ENCODE measurements around the gene RBM20. TPM values are rescaled to one million over a fixed set of nuclear protein-coding genes. Genes with fewer than 3 reads are reported as not detected.

RBM20 gene
- polyA plus RNA-seq, 2 of the 4 experiments (the other 2 are of a cell fraction): 1.5 to 1.8 TPM

DNA sequence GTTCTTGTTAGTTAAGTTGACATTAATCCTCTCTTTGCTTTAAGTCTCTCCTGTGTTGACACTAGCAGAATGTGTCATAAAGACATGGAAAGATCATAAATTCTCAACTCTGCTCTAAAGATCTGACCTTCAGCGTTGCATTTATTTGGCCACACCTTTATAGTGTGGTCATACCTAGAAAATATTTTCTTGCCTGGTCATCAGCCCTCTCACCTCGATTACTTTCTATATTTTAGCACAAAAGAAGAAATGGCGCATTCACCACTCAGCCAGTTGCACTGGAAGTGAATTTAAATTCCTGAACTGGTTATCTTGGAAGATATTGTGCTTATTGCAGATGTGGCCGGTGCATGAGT lies 130.9 kb downstream of the RBM20 start:
- FAIRE-seq (no peak), ATAC-seq (peak in 1 of 2 experiments; percentile 66; a peak in 3 of 6 replicates), DNase-seq (ENCODE audit: low read depth in 1 of 2, low spot score in 1 of 2) (peak; percentile 28 to 40)
- H3K9me3 ChIP-seq: no peaks in the 10 kb centered on the region
- peak overlapping the region; percentile 52 for H3K4me2 ChIP-seq
- CTCF ChIA-PET: interaction anchor here (0.6 to 1.0 kb wide), 2 partner anchors 13 to 38 kb away, joined by 3 to 4 read pairs; no protein-coding TSS in a partner anchor
- H3K27ac ChIP-seq: peak overlapping the region in 1 of 2 experiments; percentile 42; a peak in 2 of 6 replicates
- POLR2A ChIA-PET: interaction anchor here (0.5 kb wide), 1 partner anchor 413 kb away, joined by 4 read pairs; no protein-coding TSS in a partner anchor
- H3K4me3 ChIP-seq: no peak overlapping the region
- TF ChIP-seq FOXS1 (CRISPR knock-in tag; IDR thresholded peaks at IDR 0.05): no peak
- TF ChIP-seq FOSL2 (IDR thresholded peaks at IDR 0.05): no peak
- peak; percentile 36 for TF ChIP-seq FOSL2 (CRISPR knock-in tag; IDR thresholded peaks at IDR 0.05)
- H3K4me1 ChIP-seq: peaks cover 23% of the 10 kb centered on the region
- WGBS (ENCODE audit: missing lambda C conversion rate): 42% methylated on average over 4 of the region's 4 CpGs

DNA sequence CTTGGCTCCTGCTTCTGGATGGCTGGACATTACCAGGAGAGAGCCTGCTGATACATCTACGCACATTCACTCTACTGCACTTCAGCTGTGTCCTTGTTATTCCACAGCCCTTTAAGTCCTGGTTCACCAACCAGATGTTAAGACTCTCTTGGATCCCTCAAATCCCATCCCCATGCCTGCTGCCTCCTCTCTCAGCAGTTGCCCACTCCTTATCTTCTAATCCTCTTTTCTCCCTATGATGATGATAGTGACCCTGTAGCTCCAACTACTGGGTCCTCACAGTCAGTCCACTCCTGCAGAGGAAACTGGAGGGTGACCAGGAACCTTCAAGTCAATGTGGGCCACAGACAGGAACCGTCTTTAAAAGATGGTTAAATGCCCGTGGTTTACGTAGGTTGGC lies 131.3 kb downstream of the RBM20 start:
- Histone ChIP-seq H3K4me1 (peaks cover 23% of the 10 kb centered on the region), H3K27ac (peak overlapping the region in 1 of 2 experiments; percentile 42; a peak in 2 of 6 replicates), H3K9me3 (no peaks in the 10 kb centered on the region), H3K4me2 (peak overlapping the region; percentile 52), H3K4me3 (no peak overlapping the region)
- FAIRE-seq (no peak), DNase-seq (ENCODE audit: low read depth in 1 of 2, low spot score in 1 of 2) (no peak), ATAC-seq (peak in 1 of 2 experiments; percentile 20; a peak in 1 of 6 replicates)
- TF ChIP-seq RCOR1 (IDR thresholded peaks at IDR 0.05; ENCODE audit: low read depth, low read length) (no peak), FOSL2 (IDR thresholded peaks at IDR 0.05) (no peak), FOSL2 (CRISPR knock-in tag; IDR thresholded peaks at IDR 0.05) (no peak), ESRRA (IDR thresholded peaks at IDR 0.05; ENCODE audit: borderline replicate concordance, low read length) (no peak), POLR2AphosphoS2 (conservative IDR thresholded peaks at IDR 0.05; ENCODE audit: low read length) (no peak), NFE2L2 (conservative IDR thresholded peaks at IDR 0.05; ENCODE audit: low read length) (no peak), TP53 (CRISPR knock-in tag; IDR thresholded peaks at IDR 0.05) (no peak), JUN (IDR thresholded peaks at IDR 0.05) (no peak), EHF (CRISPR knock-in tag; IDR thresholded peaks at IDR 0.05) (no peak), EHMT2 (IDR thresholded peaks at IDR 0.05; ENCODE audit: low read depth) (no peak), SREBF2 (IDR thresholded peaks at IDR 0.05) (no peak), CEBPB (IDR thresholded peaks at IDR 0.05) (no peak), CHD4 (IDR thresholded peaks at IDR 0.05; ENCODE audit: borderline replicate concordance) (no peak), HDAC2 (IDR thresholded peaks at IDR 0.05) (no peak), EP300 (IDR thresholded peaks at IDR 0.05) (no peak)
- TF ChIP-seq, protein P1, sequence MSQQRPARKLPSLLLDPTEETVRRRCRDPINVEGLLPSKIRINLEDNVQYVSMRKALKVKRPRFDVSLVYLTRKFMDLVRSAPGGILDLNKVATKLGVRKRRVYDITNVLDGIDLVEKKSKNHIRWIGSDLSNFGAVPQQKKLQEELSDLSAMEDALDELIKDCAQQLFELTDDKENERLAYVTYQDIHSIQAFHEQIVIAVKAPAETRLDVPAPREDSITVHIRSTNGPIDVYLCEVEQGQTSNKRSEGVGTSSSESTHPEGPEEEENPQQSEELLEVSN (IDR thresholded peaks at IDR 0.05; ENCODE audit: borderline replicate concordance, low read depth): no peak
- TF ChIP-seq, protein P2, sequence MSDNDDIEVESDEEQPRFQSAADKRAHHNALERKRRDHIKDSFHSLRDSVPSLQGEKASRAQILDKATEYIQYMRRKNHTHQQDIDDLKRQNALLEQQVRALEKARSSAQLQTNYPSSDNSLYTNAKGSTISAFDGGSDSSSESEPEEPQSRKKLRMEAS (IDR thresholded peaks at IDR 0.05): no peak
- 91% methylated on average over 4 of the region's 4 CpGs for WGBS (ENCODE audit: missing lambda C conversion rate)
- CTCF ChIA-PET: interaction anchor here (1.0 kb wide), 1 partner anchor 13 kb away, joined by 4 read pairs; no protein-coding TSS in a partner anchor
- POLR2A ChIA-PET: interaction anchor here (0.5 kb wide), 1 partner anchor 413 kb away, joined by 4 read pairs; no protein-coding TSS in a partner anchor

DNA sequence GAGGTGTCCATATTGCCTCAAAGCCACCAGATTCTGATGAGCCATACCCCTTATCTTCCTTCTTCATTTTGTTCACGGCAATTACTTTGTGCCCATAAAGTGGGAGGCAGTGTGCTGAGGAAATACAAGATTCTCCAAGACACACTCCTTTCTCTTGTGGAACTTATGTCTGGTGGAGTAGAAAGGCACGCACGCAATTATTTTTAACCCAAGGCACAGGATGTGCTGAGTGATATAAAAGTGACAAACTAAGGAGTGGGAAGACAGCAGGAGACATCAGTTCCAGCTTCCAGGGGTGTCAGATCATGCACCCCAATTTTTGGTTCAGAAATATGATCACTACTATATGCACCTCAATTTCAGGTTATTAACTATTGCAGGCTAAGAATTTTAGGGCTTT lies 132.9 kb downstream of the RBM20 start:
- Histone ChIP-seq H3K9me3 (no peaks in the 10 kb centered on the region), H3K4me1 (peaks cover 23% of the 10 kb centered on the region), H3K27ac (no peak overlapping the region), H3K4me2 (no peak overlapping the region), H3K4me3 (no peak overlapping the region)
- ChIA-PET POLR2A (no interaction called here), CTCF (no interaction called here)
- FAIRE-seq: no peak
- DNase-seq (ENCODE audit: low read depth in 1 of 2, low spot score in 1 of 2): no peak
- ATAC-seq: no peak
- no peak for TF ChIP-seq JUN (IDR thresholded peaks at IDR 0.05)
- TF ChIP-seq POLR2AphosphoS2 (conservative IDR thresholded peaks at IDR 0.05; ENCODE audit: low read length): no peak
- no peak for TF ChIP-seq FOXS1 (CRISPR knock-in tag; IDR thresholded peaks at IDR 0.05)
- no peak for TF ChIP-seq ZSCAN20 (CRISPR knock-in tag; IDR thresholded peaks at IDR 0.05)
- TF ChIP-seq FOSB (CRISPR knock-in tag; IDR thresholded peaks at IDR 0.05): no peak
- TF ChIP-seq HOXB5 (CRISPR knock-in tag; IDR thresholded peaks at IDR 0.05): no peak
- no peak for TF ChIP-seq FOSL2 (IDR thresholded peaks at IDR 0.05)
- no peak for TF ChIP-seq FOSL2 (CRISPR knock-in tag; IDR thresholded peaks at IDR 0.05)
- no peak for TF ChIP-seq NPAS2 (CRISPR knock-in tag; IDR thresholded peaks at IDR 0.05; ENCODE audit: borderline replicate concordance)
- TF ChIP-seq, protein P3, sequence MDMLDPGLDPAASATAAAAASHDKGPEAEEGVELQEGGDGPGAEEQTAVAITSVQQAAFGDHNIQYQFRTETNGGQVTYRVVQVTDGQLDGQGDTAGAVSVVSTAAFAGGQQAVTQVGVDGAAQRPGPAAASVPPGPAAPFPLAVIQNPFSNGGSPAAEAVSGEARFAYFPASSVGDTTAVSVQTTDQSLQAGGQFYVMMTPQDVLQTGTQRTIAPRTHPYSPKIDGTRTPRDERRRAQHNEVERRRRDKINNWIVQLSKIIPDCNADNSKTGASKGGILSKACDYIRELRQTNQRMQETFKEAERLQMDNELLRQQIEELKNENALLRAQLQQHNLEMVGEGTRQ (IDR thresholded peaks at IDR 0.05): no peak
- TF ChIP-seq, protein P1 (IDR thresholded peaks at IDR 0.05; ENCODE audit: borderline replicate concordance, low read depth): no peak
- TF ChIP-seq ESRRA (IDR thresholded peaks at IDR 0.05; ENCODE audit: borderline replicate concordance, low read length): no peak
- TF ChIP-seq BHLHE40 (IDR thresholded peaks at IDR 0.05; ENCODE audit: low read depth, low read length): no peak
- no peak for TF ChIP-seq KDM5A (IDR thresholded peaks at IDR 0.05)
- TF ChIP-seq, protein P4, sequence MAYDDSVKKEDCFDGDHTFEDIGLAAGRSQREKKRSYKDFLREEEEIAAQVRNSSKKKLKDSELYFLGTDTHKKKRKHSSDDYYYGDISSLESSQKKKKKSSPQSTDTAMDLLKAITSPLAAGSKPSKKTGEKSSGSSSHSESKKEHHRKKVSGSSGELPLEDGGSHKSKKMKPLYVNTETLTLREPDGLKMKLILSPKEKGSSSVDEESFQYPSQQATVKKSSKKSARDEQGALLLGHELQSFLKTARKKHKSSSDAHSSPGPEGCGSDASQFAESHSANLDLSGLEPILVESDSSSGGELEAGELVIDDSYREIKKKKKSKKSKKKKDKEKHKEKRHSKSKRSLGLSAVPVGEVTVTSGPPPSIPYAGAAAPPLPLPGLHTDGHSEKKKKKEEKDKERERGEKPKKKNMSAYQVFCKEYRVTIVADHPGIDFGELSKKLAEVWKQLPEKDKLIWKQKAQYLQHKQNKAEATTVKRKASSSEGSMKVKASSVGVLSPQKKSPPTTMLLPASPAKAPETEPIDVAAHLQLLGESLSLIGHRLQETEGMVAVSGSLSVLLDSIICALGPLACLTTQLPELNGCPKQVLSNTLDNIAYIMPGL (CRISPR knock-in tag; IDR thresholded peaks at IDR 0.05; ENCODE audit: borderline replicate concordance): no peak
- no peak for TF ChIP-seq RARB (CRISPR knock-in tag; IDR thresholded peaks at IDR 0.05)
- TF ChIP-seq HOXB13 (CRISPR knock-in tag; IDR thresholded peaks at IDR 0.05; ENCODE audit: low read depth): no peak
- TF ChIP-seq RFX5 (IDR thresholded peaks at IDR 0.05): no peak
- no peak for TF ChIP-seq HEYL (CRISPR knock-in tag; IDR thresholded peaks at IDR 0.05)
- TF ChIP-seq CBX2 (IDR thresholded peaks at IDR 0.05; ENCODE audit: borderline replicate concordance, low read depth): no peak
- WGBS (ENCODE audit: missing lambda C conversion rate): 90% methylated on average over 3 of the region's 3 CpGs

Measured in A549 (cell line).